Cortex of kidney (tissue), 1 donor: ENCODE measurements around the gene AGFG2.
"Not testable (repeated sequence)": the region's sequence is repeated elsewhere in the genome, so short reads cannot be mapped to it uniquely, and the experiment has no call there.

Experiments used
- DNase-seq: peaks from one replicate; lab custom pipeline; 2025; lab: John Stamatoyannopoulos, UW

The AGFG2 gene

GRCh38 chr7:100552532-100552931 lies 13.5 kb downstream of the AGFG2 start:
- DNase-seq: no peak

DNA sequence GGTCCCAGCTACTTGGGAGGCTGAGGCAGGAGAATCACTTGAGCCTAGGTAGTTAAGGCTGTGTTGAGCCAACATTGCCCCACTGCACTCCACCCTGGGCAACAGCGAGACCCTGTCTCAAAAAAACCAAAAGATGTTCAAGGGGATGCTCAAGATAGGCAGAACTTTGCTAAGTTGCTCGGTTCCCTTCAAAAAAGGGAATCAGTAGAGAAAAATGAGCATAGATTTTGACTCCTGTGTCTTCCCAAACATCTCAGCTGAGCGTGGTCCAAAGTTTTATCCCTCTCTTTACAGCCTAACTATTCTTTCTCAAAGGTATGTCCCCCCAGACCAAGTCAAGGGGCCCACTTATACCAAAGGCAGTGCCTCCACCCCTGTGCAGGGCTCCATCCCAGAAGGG lies 14.0 kb downstream of the AGFG2 start:
- DNase-seq: no peak

DNA sequence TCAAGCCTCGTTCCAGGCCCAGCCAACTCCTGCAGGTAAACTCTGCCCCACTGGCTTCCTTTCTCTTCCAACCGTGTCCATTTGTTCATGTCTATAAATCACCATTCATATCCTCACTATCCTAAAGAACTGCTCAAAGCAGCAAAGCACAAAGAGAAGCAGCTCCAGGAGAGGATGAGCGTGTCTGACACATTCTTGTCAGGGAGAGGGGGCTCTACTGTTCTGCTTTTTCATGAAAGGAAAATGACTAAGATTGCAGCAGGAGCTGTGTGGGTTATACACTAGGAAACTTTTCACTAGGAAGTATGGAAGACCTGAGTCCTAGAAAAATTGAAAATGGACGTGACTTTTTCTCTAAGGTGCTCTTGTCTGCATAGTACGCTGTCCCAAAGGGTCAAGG lies 16.7 kb downstream of the AGFG2 start:
- DNase-seq: no peak

- no peak for DNase-seq
These were observed 17.5 kb downstream of the AGFG2 start for GRCh38 chr7:100556541-100556940.

DNA sequence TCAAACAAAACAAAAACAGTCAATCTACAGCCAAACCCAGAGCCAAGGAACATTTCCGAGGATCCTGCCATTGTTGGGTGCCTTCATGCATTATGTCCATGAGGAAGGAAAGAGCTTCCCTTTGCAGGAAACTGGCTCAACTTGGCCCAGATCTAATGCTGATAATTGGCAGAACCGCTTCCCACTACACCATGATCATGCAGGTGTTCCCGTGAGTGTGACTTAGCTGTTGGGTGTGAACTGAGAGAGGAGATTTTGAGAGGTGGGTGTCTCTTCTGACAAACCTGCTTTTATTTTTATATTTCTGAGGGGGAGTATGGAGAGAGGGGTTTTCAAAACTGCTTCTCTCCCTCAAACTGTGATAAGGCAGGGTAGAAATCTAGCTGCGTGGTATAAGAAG lies 20.1 kb downstream of the AGFG2 start:
- no peak for DNase-seq

DNA sequence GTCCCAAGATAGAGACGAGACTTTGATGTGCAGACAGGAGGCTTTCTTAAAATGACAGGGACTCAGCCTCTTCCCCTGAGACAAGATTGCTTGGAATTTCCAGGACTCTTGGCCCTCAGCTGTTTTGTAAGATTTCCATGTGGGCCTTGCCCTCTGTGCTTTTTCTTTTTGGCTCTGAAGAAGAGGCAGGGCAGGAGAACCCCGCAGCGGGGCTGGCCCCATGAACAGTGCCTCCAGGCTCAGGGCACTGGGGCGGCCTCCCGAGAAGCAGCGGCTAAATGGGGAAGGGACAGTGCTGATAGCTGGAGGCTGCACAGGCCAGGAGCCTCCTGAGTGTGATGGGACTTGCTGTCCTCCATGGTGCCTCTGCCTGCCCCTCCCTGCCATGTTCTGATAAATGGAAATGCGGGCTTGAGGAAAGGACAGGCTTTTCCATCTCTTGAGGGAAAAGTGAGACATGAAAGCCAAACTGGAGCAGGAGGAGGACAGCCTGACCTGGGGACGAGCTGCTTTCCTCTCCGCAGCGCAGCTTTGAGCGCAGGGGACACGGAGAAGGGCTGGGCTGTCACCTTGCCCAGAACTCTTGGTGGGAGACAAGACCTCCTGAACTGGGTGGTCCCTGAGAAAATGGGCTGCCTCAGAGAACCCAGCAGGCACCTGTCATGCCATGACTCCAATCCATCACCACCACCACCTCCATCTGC lies 22.6 kb downstream of the AGFG2 start:
- no peak for DNase-seq

GRCh38 chr7:100562195-100563099 lies 23.4 kb downstream of the AGFG2 start:
- no peak for DNase-seq

- DNase-seq: no peak
These were observed 24.1 kb downstream of the AGFG2 start for GRCh38 chr7:100563100-100563564.

- no peak for DNase-seq
These were observed 24.9 kb downstream of the AGFG2 start for GRCh38 chr7:100563809-100564400.

DNA sequence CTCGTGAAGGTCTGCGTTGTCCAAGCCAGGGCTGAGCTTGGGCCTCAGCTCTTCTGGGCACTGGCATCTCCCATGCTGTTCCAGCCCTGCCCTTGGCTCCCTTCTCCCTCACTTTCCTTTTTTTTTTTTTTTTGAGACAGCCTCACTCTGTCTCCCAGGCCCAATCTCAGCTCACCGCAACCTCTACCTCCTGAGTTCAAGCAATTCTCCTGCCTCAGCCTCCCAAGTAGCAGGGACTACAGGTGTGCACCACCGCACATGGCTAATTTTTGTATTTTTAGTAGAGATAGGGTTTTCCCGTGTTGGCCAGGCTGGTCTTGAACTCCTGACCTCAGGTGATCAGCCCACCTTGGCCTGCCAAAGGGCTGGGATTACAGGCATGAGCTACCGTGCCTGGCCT lies 25.4 kb downstream of the AGFG2 start:
- DNase-seq: not testable (repeated sequence)

GRCh38 chr7:100565133-100565571 lies 26.1 kb downstream of the AGFG2 start:
- no peak for DNase-seq

- no peak for DNase-seq
These were observed 27.1 kb downstream of the AGFG2 start for GRCh38 chr7:100566018-100566531.

DNA sequence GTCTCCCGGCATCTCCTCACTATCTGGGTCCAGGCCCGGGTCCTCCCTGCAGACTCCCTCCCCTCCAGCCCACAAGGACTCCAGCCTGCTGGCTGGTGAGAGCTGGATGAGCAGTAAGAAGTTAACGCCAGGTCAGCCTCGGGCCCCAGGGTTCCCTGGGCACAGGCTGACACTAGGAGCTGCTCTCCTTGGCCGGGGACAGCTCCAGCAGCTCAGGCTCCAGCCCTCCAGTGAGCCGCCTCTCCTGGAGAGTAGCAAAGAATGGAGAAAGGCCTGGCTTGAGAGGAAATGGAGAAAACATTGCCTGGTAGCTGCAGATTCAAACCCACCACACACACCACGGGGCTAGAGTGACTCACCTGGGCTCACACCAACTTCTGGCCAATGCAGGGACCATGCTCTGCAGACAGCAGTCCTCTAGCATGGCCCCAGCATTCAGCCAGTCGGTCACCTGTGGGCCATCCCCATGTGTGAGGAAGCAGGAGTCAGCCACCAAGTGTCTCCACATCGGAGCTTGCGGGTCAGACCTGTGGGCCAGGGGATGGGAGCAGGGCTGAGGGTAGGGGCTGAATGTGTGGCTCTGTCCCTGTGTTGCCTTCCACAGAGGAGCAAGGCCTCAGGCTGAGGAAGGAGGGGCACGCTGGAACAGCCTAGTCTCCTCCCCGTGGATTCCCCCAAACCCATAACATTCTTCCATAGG lies 28.2 kb downstream of the AGFG2 start:
- DNase-seq: no peak

DNA sequence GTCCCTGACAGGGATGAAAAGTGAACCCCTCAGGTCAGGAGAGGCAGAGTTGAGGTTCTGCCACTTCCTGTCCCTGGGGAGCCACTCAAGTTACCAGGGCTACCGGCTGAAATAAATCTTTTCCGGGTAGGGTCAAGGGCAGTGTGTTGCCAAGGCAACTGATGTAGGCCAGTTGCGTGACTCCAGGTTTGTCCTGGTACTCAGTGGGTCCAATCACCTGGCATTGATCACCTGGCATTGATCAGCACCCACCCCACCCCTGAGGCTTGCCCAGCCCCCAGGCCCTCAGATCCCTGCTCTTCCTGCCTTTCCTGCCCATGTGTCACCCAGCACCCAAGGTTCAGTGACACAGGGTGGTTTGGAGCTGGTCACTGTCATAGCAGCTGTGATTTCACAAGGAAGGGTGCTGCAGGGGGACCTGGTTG lies 28.8 kb downstream of the AGFG2 start:
- no peak for DNase-seq

DNA sequence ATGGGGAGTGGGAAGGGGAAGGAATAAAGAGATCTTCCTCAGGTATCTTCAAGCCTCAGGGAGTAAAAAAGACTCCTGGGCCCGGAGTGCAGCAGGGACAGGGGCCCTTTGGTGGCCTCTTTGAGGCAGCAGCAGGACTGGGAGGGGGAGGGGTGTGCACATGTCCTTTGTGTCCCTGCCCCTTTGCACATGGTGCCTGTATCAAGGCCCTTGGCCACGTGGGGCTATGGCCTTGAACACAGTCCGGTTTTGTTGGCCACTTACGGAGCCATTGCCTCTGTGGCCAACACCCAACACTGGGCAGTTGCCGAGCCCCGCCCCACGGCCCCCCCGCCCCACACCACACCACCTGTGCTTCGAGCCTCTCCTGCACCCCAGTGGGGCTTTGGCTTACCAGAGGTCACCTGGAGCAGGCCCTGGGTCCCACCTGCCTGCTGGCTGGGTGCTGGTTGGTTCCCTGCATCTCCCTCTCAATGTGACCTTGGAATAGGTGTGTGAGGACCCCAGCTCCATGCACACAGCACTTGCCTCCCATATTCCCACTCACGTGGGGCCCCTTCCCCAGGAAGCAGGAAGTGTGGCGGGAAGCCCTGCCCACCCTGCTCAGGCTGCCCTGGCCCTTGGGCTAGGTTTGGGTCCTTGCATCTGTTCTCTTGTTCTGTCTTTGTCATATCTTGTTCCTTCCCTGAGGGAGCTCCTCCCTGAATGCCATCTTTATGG lies 29.3 kb downstream of the AGFG2 start:
- no peak for DNase-seq

DNA sequence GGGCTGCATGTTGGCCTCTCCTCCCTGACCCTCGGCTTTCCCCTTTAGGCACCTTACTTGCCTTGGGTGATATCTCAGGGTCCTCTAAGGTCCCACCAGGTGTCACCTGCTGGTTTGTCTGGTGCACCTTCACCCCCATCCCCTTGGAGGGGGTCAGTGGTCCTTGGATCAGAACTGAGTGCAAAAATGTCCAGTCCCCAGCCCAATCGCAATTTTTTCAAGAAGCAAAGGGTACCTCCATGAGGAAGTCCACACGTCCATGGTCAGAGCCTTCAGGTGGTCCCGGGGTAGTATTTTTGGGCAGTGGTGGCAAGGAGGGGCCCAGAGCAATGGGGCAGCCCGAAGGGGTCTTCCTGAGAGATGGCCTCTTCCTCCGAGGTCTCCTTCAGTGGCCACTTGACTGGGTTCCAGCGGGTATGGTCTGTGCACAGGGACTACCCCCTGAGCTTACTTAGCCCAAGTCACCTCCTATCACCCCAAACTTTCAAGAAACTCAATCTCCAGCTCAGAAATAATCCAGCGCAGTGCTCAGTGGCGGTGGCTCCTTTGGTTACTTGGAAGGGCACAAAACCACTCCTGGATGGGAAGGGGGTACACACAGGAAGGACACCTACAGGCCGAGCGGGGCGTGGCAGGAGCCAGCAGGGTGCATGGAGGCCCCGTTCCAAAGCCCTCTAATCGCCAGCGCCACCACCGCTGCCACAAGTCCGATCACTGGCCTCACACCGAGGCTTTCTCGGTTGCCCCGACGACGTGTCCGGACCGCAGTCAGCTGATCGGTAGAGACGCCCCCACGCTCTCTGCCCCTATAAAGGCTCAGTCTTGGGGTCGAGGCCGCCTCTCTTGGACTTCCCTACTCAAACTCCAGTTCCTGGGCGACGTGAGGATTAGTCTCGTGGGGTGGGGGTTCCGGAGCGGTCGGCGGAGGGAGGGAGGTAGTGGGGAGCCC lies 30.2 kb downstream of the AGFG2 start:
- no peak for DNase-seq

- no peak for DNase-seq
These were observed 32.2 kb downstream of the AGFG2 start for GRCh38 chr7:100570954-100571828.

GRCh38 chr7:100571829-100572116 lies 32.8 kb downstream of the AGFG2 start:
- no peak for DNase-seq

- no peak for DNase-seq
These were observed 33.4 kb downstream of the AGFG2 start for GRCh38 chr7:100572281-100572948.
